OCI-LY1 (cell line): ENCODE data around the gene FN1.

Experiments
- CTCF ChIP-seq: fragments of 200-600 bp; sonication (generic), shearing (Covaris generic); IDR thresholded peaks from 2 replicates; pipeline ENCODE4 v1.5.1; 2017; ENCODE audit warnings: mild to moderate bottlenecking, antibody characterized with exemption, low read length, moderate library complexity, mixed read lengths
- EZH2 ChIP-seq: fragments of 200-600 bp; sonication (generic), shearing (Covaris generic); IDR thresholded peaks from 2 replicates; pipeline ENCODE4 v1.8.0; 2017; ENCODE audit warnings: borderline replicate concordance, mixed run types, mild to moderate bottlenecking, antibody characterized with exemption, low read length, moderate library complexity, mixed read lengths

- TF ChIP-seq CTCF (no peak), EZH2 (no peak)
Measured at GRCh38 chr2:215383652-215384279, 52.1 kb downstream of the FN1 start.
